NB4 (cell line): Measurements from ENCODE around the gene C6orf89.

Experiments
- DNase-seq: peaks from one replicate; pipeline ENCODE4 v3.0.0; 2010; ENCODE audit warnings: low read depth
- H3K4me3 ChIP-seq: one replicate; pipeline ENCODE4 v1.5.1; 2011; ENCODE audit warnings: mild to moderate bottlenecking, low read depth, low read length, moderate library complexity
- CTCF ChIP-seq: IDR thresholded peaks from one replicate; pipeline ENCODE4 v1.5.1; 2012; ENCODE audit warnings: low read depth, low read length
- MAX ChIP-seq: IDR thresholded peaks from 2 replicates; pipeline ENCODE4 v1.6.1; 2011; ENCODE audit warnings: low read depth, low read length
- MYC ChIP-seq: IDR thresholded peaks from 2 replicates; pipeline ENCODE4 v1.6.1; 2011; ENCODE audit warnings: low read depth, low read length
- POLR2A ChIP-seq: IDR thresholded peaks from 2 replicates; pipeline ENCODE4 v1.6.1; 2011; ENCODE audit warnings: mild to moderate bottlenecking; ENCODE audit not compliant: insufficient read length; ENCODE audit errors: extremely low read depth

The C6orf89 gene

GRCh38 chr6:36953931-36954261, 68.1 kb downstream of the C6orf89 start:
- DNase-seq: no peak
- TF ChIP-seq CTCF (no peak), MYC (no peak), MAX (no peak), POLR2A (no peak)
- H3K4me3 ChIP-seq: no peak overlapping the region

GRCh38 chr6:36954262-36954931, 68.6 kb downstream of the C6orf89 start, which contains the start of gene PI16:
Gene PI16, plus strand, starts transcription at chr6:36954738. Its CDS starts 23 bp downstream, at chr6:36954761.
- TF ChIP-seq MYC: peak; percentile 62; the same call in 1 of the 2 replicates
- no peak for TF ChIP-seq CTCF
- TF ChIP-seq POLR2A: no peak
- peak; percentile 33; the same call in 1 of the 2 replicates for TF ChIP-seq MAX
- DNase-seq: peak; percentile 94
- no peak within 1 kb of the TSS for H3K4me3 ChIP-seq

GRCh38 chr6:36955136-36955535, 69.4 kb downstream of the C6orf89 start:
- no peak overlapping the region for H3K4me3 ChIP-seq
- TF ChIP-seq CTCF: no peak
- no peak for TF ChIP-seq POLR2A
- no peak for TF ChIP-seq MYC
- no peak for TF ChIP-seq MAX

GRCh38 chr6:36955671-36956445, 70.1 kb downstream of the C6orf89 start:
- no peak overlapping the region for H3K4me3 ChIP-seq
- TF ChIP-seq CTCF: no peak
- no peak for TF ChIP-seq POLR2A
- no peak for TF ChIP-seq MAX
- no peak for TF ChIP-seq MYC
- no peak for DNase-seq

More at GRCh38 chr6:36955136-36955535, 69.4 kb downstream of the C6orf89 start:
- DNase-seq: no peak

- DNase-seq: no peak
- no peak for TF ChIP-seq CTCF
- TF ChIP-seq MYC: no peak
- TF ChIP-seq POLR2A: no peak
- TF ChIP-seq MAX: no peak
- H3K4me3 ChIP-seq: no peak overlapping the region
These were observed 70.7 kb downstream of the C6orf89 start for GRCh38 chr6:36956446-36956820.
